ENCODE measurements around the gene ZNF629.
A peak's percentile ranks its signal among the peaks of the same experiment; 100 is the strongest.

Gene ZNF629

DNA sequence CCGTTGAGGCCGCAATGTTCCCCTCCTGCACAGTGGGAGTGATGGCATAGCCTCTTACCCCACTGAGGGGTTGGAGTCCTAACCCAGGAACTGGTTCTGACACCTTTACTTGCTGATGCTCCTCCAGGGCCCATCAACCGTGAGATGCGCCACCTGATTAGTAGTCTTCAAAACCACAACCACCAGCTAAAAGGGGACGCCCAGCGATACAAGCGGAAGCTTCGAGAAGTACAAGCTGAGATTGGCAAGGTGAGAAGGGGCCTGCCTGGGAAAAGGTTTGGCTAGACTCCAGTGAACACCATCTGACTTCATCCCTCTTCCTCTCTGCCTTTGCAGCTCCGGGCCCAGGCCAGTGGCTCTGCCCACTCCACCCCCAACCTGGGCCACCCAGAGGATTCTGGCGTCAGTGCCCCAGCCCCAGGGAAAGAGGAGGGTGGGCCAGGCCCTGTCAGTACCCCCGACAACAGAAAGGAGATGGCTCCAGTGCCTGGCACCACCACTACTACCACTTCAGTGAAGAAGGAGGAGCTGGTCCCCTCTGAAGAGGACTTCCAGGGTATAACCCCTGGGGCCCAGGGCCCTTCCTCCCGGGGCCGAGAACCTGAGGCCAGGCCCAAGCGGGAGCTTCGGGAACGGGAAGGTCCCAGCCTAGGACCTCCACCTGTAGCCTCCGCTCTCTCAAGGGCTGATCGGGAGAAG is 19.1 kb downstream of the ZNF629 start:
- DNase-seq: no peak

- DNase-seq: no peak
Observed at GRCh38 chr16:30766933-30767284, 20.1 kb downstream of the ZNF629 start.

DNA sequence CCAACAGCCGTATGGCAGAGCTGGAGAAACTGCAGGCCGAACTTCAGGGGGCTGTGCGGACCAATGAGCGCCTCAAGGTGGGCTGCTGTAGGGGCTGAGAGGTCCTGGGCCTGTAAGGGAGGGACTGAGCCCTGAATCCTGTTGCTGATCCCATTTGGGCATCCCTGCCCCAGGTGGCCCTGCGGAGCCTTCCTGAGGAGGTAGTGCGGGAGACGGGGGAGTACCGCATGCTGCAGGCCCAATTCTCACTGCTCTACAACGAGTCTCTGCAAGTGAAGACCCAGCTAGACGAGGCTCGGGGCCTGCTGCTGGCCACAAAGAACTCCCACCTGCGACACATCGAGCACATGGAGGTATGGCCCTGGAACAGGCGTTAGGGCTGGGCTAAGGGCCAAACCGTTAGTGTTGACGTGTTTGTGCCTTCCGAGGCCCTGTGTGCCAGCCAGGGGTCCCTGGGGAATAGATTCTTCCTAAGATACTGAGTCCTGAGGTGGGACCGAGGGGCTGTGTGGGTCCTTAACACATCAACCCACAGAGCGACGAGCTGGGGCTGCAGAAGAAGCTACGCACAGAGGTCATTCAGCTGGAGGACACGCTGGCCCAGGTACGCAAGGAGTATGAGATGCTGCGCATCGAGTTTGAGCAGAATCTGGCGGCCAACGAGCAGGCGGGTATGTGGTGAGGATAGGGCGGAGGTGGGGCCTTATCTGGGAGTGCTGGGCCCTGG is 20.6 kb downstream of the ZNF629 start:
- DNase-seq: no peak

- no peak for DNase-seq
Observed at GRCh38 chr16:30764816-30765465, 22.1 kb downstream of the ZNF629 start.

- no peak for DNase-seq
Observed at GRCh38 chr16:30764086-30764485, 22.9 kb downstream of the ZNF629 start.

GRCh38 chr16:30762991-30763725 is 23.8 kb downstream of the ZNF629 start:
- no peak for DNase-seq

DNA sequence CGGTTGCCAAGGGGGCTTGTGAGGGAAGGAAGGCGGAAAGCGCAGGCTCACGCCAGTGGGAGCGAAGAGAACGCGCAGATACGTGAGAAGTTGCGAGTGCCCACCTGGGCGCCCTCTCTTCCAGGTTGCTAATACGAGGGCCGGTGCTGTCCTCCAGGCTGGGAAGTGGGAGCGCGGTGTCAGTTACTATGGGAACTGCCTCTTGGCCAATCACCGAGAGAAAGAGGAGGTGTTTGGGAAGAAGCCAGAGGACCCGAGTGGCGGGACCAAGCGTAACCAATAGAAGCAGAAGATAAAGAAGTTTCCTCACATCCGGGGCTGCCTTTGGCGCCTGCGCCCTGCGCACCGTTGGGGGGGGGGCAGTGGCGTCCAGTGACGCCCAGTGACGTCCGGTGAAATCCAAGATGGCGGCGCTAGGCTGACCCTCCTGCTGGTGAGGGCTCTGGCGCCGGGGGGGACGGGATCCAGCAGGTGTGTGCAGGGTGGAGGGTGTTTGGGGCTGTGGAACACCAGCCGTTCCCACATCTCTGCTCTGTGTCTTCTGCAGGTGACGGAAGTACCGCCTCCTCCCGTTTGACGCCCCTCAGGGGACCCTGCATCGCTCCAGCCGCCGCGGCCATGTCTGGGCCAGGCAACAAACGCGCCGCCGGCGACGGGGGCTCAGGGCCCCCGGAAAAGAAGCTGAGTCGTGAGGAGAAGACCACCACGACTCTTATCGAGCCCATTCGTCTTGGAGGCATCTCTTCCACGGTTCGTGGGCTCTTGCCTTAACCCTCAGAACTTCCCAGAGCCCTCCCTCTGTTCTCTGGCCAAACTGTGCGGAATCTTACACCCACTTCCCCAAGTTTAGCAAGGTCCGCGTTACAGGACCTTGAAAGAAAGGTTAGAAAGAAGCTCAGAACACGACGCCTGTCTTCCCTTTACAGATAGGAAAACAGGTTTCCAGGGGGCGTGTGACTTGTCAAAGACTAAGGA is 24.8 kb downstream of the ZNF629 start, which contains the start of the genes CFAP119 and RNF40:
CFAP119 (minus strand) TSS at position 135 of the 975 bp plus-strand sequence. CDS start 314 bp downstream, outside the sequence.
RNF40 (plus strand) TSS at position 395 of the 975 bp plus-strand sequence; CDS start at position 619, 224 bp downstream.
- DNase-seq: peak; percentile 92

DNA sequence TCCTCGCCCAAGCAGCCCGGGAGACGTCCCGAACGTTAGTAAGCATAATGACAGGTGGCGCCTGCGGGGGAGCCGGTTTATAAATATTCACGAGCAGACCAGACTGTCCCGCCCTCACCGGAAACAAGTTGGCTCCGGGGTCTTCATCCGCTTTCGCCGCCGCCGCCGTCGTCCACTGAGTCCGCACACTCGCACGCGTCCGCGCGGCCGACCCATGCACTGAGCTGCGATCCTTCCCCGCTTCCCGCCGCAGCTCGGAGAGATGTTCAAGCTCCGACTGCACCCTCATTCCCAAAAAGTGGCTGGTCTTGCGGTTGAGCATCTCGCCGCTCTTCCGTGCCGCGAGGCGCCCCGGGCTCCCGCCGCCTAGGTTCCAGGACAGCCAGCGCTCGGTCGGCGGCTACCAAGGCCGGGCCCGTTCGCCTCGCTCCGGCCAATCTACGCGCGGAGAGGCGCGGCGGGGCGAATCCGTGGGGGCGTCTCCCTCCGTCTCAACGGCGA is 25.5 kb downstream of the ZNF629 start:
- no peak for DNase-seq

GRCh38 chr16:30760577-30761426 is 26.2 kb downstream of the ZNF629 start:
- no peak for DNase-seq

- no peak for DNase-seq
Observed at GRCh38 chr16:30760001-30760559, 26.9 kb downstream of the ZNF629 start.

- no peak for DNase-seq
Observed at GRCh38 chr16:30758988-30759491, 28.0 kb downstream of the ZNF629 start.

GRCh38 chr16:30757316-30757715 is 29.7 kb downstream of the ZNF629 start:
- DNase-seq: no peak

- no peak for DNase-seq
Observed at GRCh38 chr16:30756781-30757100, 30.3 kb downstream of the ZNF629 start.

DNA sequence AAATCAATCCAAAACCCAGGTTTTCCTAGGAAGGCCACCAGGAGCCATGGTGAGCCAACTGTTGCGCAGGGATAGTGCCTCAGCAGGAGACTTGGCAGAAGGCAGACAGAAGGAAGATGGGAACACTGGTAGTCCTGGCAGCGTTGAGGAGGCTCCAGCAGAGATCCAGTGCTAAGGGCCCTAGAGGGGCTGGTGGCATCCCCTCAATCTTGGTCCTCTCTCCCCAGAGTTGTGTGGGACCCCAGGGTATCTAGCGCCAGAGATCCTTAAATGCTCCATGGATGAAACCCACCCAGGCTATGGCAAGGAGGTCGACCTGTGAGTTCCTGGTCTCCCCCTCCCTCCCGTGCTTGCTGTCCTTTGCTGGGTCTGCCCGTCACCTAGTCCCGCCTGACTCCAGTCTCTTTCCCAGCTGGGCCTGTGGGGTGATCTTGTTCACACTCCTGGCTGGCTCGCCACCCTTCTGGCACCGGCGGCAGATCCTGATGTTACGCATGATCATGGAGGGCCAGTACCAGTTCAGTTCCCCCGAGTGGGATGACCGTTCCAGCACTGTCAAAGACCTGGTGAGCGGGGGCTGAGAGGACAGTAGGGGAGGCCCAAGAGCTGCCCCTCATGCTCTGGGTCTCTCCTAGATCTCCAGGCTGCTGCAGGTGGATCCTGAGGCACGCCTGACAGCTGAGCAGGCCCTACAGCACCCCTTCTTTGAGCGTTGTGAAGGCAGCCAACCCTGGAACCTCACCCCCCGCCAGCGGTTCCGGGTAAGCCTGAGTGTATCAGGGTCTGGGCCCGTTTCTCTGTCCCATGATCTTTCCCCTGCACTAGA is 30.8 kb downstream of the ZNF629 start:
- no peak for DNase-seq

GRCh38 chr16:30753596-30753995 is 33.4 kb downstream of the ZNF629 start:
- DNase-seq: no peak

GRCh38 chr16:30750876-30751465 is 36.0 kb downstream of the ZNF629 start:
- DNase-seq: no peak

- no peak for DNase-seq
Observed at GRCh38 chr16:30750201-30750600, 36.8 kb downstream of the ZNF629 start.

Data from right kidney (tissue), 1 donor.